GM21529 (cell line): ENCODE results near the gene C4orf46.
"Not testable (repeated sequence)": the region's sequence is repeated elsewhere in the genome, so short reads cannot be mapped to it uniquely, and the experiment has no call there.

Experiments
- ATAC-seq: cut with Tn5 transposase; IDR thresholded peaks from one replicate; pipeline ENCODE4 v1.9.1; 2021; ENCODE audit not compliant: unreplicated experiment

Gene C4orf46

GRCh38 chr4:158671665-158671914 lies at the start of gene C4orf46:
TSS of gene C4orf46 (minus strand) at chr4:158671887. CDS start at chr4:158671801, 86 bp downstream.
- no peak for ATAC-seq

- ATAC-seq, result no peak
Measured at GRCh38 chr4:158715802-158716201, 44.1 kb upstream of the C4orf46 start.

- ATAC-seq, result no peak
Measured at GRCh38 chr4:158714937-158715336, 43.2 kb upstream of the C4orf46 start.

- not testable (repeated sequence) for ATAC-seq
Measured at GRCh38 chr4:158712622-158713021, 40.9 kb upstream of the C4orf46 start.

- ATAC-seq, result no peak
Measured at GRCh38 chr4:158710814-158711213, 39.1 kb upstream of the C4orf46 start.

- no peak for ATAC-seq
Measured at GRCh38 chr4:158704274-158704673, 32.6 kb upstream of the C4orf46 start.

GRCh38 chr4:158688813-158689212 lies 17.1 kb upstream of the C4orf46 start:
- ATAC-seq, result no peak

GRCh38 chr4:158682066-158682465 lies 10.4 kb upstream of the C4orf46 start:
- ATAC-seq, result no peak

GRCh38 chr4:158681629-158682028 lies 9.9 kb upstream of the C4orf46 start:
- no peak for ATAC-seq

GRCh38 chr4:158678767-158679166 lies 7.1 kb upstream of the C4orf46 start:
- ATAC-seq, result no peak

- ATAC-seq, result no peak
Measured at GRCh38 chr4:158676076-158676475, 4.4 kb upstream of the C4orf46 start.

- no peak for ATAC-seq
Measured at GRCh38 chr4:158673633-158674032, 1.9 kb upstream of the C4orf46 start.

GRCh38 chr4:158671915-158672806 lies 474 bp upstream of the C4orf46 start, which contains the start of gene ETFDH:
TSS of gene ETFDH (plus strand) at chr4:158672296. CDS start at chr4:158672457, 161 bp downstream.
- ATAC-seq, result peak; percentile 84

GRCh38 chr4:158670975-158671664 lies 567 bp downstream of the C4orf46 start:
- ATAC-seq, result peak; percentile 28

GRCh38 chr4:158669310-158669709 lies 2.4 kb downstream of the C4orf46 start:
- ATAC-seq, result no peak

GRCh38 chr4:158667651-158668198 lies 4.0 kb downstream of the C4orf46 start:
- no peak for ATAC-seq

- ATAC-seq, result no peak
Measured at GRCh38 chr4:158666892-158667291, 4.8 kb downstream of the C4orf46 start.

GRCh38 chr4:158664806-158665205 lies 6.9 kb downstream of the C4orf46 start:
- no peak for ATAC-seq

- ATAC-seq, result not testable (repeated sequence)
Measured at GRCh38 chr4:158663707-158664625, 7.7 kb downstream of the C4orf46 start.

- not testable (repeated sequence) for ATAC-seq
Measured at GRCh38 chr4:158663255-158663654, 8.4 kb downstream of the C4orf46 start.

GRCh38 chr4:158657291-158657690 lies 14.4 kb downstream of the C4orf46 start:
- ATAC-seq, result no peak
